Activated T-helper 1 cell treated with anti-CD3 and anti-CD28 coated beads, Interleukin-2, amount 50 U/mL, for 16 hours (primary cell): ENCODE data around the gene ZFP28.

Source experiments
- DNase-seq, 2 donors: peaks; one replicate each; pipeline ENCODE4 v3.0.0-alpha.2; 2020; ENCODE audit warnings: low read depth in 1 of 2, low spot score in 1 of 2

Gene ZFP28

DNA sequence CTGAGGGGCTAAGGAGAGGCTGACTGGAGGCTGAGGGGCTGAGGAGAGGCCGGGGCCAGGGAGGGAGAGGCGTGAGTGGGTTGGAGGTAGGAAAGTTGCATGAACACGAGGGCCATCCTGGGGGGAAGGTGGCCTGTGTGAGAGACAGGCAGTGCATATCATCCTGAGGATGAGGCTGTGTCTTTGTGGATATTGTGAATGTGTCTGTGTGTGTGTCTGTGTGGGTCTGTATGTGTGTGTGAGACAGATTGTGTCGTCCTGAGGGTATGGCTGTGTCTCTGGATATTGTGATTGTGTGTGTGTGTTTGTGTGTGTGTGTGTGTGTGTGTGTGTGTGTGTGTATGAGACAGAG lies 56.8 kb downstream of the ZFP28 start:
- DNase-seq = no peak

DNA sequence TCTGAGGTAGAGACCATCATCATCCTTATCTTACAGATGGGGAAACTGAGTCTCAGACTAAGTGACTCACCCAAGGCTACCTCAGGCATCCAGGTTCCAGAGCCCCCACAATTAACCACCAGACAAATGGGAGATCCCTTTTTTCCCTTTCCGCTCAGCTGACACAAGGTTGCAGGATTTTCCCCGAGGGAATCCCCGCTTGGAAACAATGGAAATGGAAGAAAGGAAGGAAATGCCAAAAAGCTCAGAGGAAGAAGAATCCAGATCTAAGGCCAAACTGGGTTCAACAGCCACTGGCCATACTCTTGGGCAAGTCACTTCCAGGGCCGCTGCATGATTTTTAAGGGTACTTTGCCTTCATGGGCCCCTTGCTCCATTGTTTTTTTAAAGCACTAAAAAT lies 57.9 kb downstream of the ZFP28 start:
- no peak for DNase-seq

GRCh38 chr19:56597696-56598095 lies 58.9 kb downstream of the ZFP28 start:
- no peak for DNase-seq

DNA sequence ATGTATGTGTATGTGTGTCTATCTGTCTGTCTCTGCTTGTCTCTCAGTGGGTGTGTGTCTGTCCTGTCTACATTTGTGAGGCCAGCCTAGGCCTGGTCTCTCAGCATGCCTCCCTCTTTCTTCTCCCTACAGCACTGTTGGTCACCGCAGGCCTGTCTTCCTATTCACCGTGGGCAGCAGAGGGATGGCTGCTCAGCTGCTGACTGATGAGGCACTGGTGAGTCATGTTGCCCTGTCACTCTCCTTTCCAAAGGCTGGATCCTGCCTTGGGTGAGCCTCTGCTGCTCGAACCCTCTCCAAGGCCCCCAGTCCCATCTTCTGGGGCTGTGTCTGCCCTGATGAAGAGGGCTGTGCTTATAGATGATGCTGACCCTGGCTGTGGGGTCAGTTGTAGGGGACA lies 62.6 kb downstream of the ZFP28 start:
- DNase-seq = no peak

DNA sequence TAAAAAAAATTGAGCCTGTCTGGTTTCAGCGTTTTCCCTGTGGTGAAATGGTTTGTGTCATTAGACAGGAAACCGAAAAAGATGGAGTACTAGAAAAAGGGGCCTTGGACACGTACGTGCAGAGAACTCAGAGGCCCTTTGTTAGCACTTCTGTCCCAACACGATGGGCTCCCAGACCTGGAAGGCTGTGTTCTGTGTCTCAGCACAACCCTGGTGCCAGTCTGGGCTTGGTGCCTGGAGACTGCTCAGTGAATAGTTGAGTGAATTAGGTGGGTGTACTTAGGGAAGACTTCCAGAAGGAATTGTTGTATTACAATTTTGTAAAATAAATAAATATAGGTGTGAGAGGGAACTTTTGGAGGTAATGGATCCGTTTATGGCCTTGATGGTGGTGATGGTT lies 65.1 kb downstream of the ZFP28 start:
- no peak for DNase-seq
